SH-SY5Y (cell line): ENCODE measurements around the gene MRPL55.

Source experiments
- GATA2 ChIP-seq: IDR thresholded peaks from 2 replicates; pipeline ENCODE4 v1.6.1; 2011; ENCODE audit warnings: mild to moderate bottlenecking, low read depth, low read length
- GATA3 ChIP-seq: IDR thresholded peaks from 2 replicates; pipeline ENCODE4 v1.6.1; 2011; ENCODE audit warnings: low read depth, mild to moderate bottlenecking, low read length, moderate library complexity

- TF ChIP-seq GATA3 (no peak), GATA2 (no peak)
These were observed 25.9 kb downstream of the MRPL55 start for GRCh38 chr1:228082918-228083870.
